ENCODE data around the gene MAP3K21. TPM values are rescaled to one million over a fixed set of nuclear protein-coding genes. Genes with fewer than 3 reads are reported as not detected.

MAP3K21 gene
- total RNA-seq, 1 experiment from 2014 or later = not detected

DNA sequence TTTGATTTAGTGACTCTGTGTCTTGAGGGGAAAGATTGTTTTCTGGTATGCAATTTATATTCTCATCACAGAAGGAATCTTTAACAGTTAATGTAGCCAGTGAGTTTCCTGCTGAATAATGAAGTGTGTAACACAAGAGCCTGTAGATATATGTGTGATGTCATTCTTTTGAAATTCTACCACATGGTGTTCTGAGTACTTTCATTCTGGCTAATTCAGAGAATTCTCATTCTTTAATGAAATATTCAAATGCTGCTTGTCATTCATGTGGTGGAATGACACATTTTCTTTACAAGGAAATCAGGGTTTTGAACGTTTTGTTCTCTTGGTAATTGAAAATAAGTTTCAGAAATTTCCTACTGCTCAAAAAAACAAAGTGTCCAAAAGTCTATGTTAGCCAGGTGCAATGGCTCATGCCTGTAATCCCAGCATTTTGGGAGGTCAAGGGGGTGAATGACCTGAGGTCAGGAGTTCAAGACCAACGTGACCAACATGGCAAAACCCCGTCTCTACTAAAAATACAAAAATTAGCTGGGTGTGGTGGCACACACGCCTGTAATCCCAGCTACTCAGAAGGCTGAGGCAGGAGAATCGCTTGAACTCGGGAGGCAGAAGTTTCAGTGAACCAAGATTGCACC lies 79.6 kb downstream of the MAP3K21 start:
- Histone ChIP-seq H3K4me3 (no peak overlapping the region), H3K27me3 (no peaks in the 10 kb centered on the region), H3K27ac (no peak overlapping the region), H3K36me3 (no peaks in the 10 kb centered on the region), H3K9me3 (replicated peaks) (no peaks in the 10 kb centered on the region), H3K4me1 (no peaks in the 10 kb centered on the region)
- no peak for DNase-seq

- no peak for DNase-seq
- Histone ChIP-seq H3K4me1 (no peaks in the 10 kb centered on the region), H3K27ac (no peak overlapping the region), H3K4me3 (no peak overlapping the region), H3K9me3 (replicated peaks) (no peaks in the 10 kb centered on the region), H3K27me3 (no peaks in the 10 kb centered on the region), H3K36me3 (no peaks in the 10 kb centered on the region)
Measured at GRCh38 chr1:233409540-233409939, 82.0 kb downstream of the MAP3K21 start.

GRCh38 chr1:233410906-233411305 lies 83.4 kb downstream of the MAP3K21 start:
- Histone ChIP-seq H3K36me3 (no peaks in the 10 kb centered on the region), H3K27ac (no peak overlapping the region), H3K4me3 (no peak overlapping the region), H3K27me3 (no peaks in the 10 kb centered on the region), H3K9me3 (replicated peaks) (no peaks in the 10 kb centered on the region), H3K4me1 (no peaks in the 10 kb centered on the region)
- DNase-seq = no peak

GRCh38 chr1:233412812-233413211 lies 85.3 kb downstream of the MAP3K21 start:
- Histone ChIP-seq H3K36me3 (no peaks in the 10 kb centered on the region), H3K27ac (no peak overlapping the region), H3K27me3 (no peaks in the 10 kb centered on the region), H3K4me1 (no peaks in the 10 kb centered on the region), H3K9me3 (replicated peaks) (no peaks in the 10 kb centered on the region), H3K4me3 (no peak overlapping the region)
- DNase-seq = no peak

- H3K27me3 ChIP-seq = no peaks in the 10 kb centered on the region
- no peak overlapping the region for H3K27ac ChIP-seq
- no peak overlapping the region for H3K4me3 ChIP-seq
- no peaks in the 10 kb centered on the region for H3K4me1 ChIP-seq
- H3K36me3 ChIP-seq = no peaks in the 10 kb centered on the region
- no peak for DNase-seq
- H3K9me3 ChIP-seq (replicated peaks) = no peaks in the 10 kb centered on the region
Measured at GRCh38 chr1:233421293-233421692, 93.8 kb downstream of the MAP3K21 start.

- no peak overlapping the region for H3K4me3 ChIP-seq
- H3K4me1 ChIP-seq = no peaks in the 10 kb centered on the region
- H3K36me3 ChIP-seq = no peaks in the 10 kb centered on the region
- no peaks in the 10 kb centered on the region for H3K9me3 ChIP-seq (replicated peaks)
- no peak for DNase-seq
- no peaks in the 10 kb centered on the region for H3K27me3 ChIP-seq
- no peak overlapping the region for H3K27ac ChIP-seq
Measured at GRCh38 chr1:233424779-233425178, 97.3 kb downstream of the MAP3K21 start.

DNA sequence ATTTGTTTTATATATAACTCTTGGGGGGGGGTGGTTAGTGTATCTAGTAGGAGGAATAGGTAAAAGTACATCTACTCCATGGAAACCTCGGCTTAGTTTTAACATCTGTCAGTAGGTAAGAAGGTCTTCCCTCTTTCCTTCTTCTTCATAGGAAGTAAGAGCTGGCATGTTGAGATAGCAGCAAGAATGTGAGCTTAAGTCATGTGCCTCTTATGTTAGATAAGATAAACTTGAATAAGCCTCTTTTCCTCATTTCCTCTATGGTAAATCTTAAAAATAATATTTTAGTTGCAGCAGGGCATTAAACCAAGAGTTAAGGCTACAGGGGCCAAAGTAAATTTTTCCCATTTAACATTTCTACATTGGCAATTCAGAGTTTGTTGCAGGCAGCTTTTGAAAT lies 100.4 kb downstream of the MAP3K21 start:
- no peaks in the 10 kb centered on the region for H3K27me3 ChIP-seq
- H3K4me1 ChIP-seq = no peaks in the 10 kb centered on the region
- DNase-seq = no peak
- no peaks in the 10 kb centered on the region for H3K36me3 ChIP-seq
- H3K27ac ChIP-seq = no peak overlapping the region
- no peaks in the 10 kb centered on the region; the same call in 1 of the 2 replicates for H3K9me3 ChIP-seq (replicated peaks)
- H3K4me3 ChIP-seq = no peak overlapping the region

GRCh38 chr1:233431753-233432403 lies 104.4 kb downstream of the MAP3K21 start:
- no peaks in the 10 kb centered on the region; the same call in 1 of the 2 replicates for H3K9me3 ChIP-seq (replicated peaks)
- H3K36me3 ChIP-seq = no peaks in the 10 kb centered on the region
- H3K27ac ChIP-seq = no peak overlapping the region
- no peaks in the 10 kb centered on the region for H3K27me3 ChIP-seq
- no peaks in the 10 kb centered on the region for H3K4me1 ChIP-seq
- H3K4me3 ChIP-seq = no peak overlapping the region
- no peak for DNase-seq

GRCh38 chr1:233432916-233433315 lies 105.4 kb downstream of the MAP3K21 start:
- Histone ChIP-seq H3K9me3 (replicated peaks) (no peaks in the 10 kb centered on the region; the same call in 1 of the 2 replicates), H3K4me3 (no peak overlapping the region), H3K27me3 (no peaks in the 10 kb centered on the region), H3K27ac (no peak overlapping the region), H3K4me1 (no peaks in the 10 kb centered on the region), H3K36me3 (no peaks in the 10 kb centered on the region)
- no peak for DNase-seq

- H3K9me3 ChIP-seq (replicated peaks) = no peaks in the 10 kb centered on the region; the same call in 1 of the 2 replicates
- no peaks in the 10 kb centered on the region for H3K4me1 ChIP-seq
- H3K27me3 ChIP-seq = no peaks in the 10 kb centered on the region
- H3K27ac ChIP-seq = no peak overlapping the region
- no peak for DNase-seq
- no peaks in the 10 kb centered on the region for H3K36me3 ChIP-seq
- H3K4me3 ChIP-seq = no peak overlapping the region
Measured at GRCh38 chr1:233433436-233434210, 106.1 kb downstream of the MAP3K21 start.

Other genes starting within 250 kb of the MAP3K21 start
- gene PCNX2, start 32.0 kb upstream of the MAP3K21 start, total RNA-seq (2014; rRNA removed; shearing (Covaris generic)) = 3.5 and 4.5 TPM in 2 replicates

All from SJCRH30 (cell line).